Liver (tissue), 9 donors: ENCODE results near the gene WLS. TPM values are rescaled to one million over a fixed set of nuclear protein-coding genes. Genes with fewer than 3 reads are reported as not detected.

ENCODE experiments used
- DNase-seq: peaks from one replicate; pipeline ENCODE4 v3.0.0-alpha.2; 2017; ENCODE audit warnings: low spot score
- H3K27ac ChIP-seq, 2 donors: one replicate each; pipeline ENCODE4 v1.7.0; 2013; ENCODE audit warnings: inconsistent platforms in 2 of 2, low read length in 2 of 2, control low read depth in 1 of 2, low read depth in 1 of 2, mild to moderate bottlenecking in 1 of 2
- H3K27me3 ChIP-seq, 4 donors: one replicate each; pipeline versions ENCODE4 v1.6.1 to v1.7.0; 2013; ENCODE audit warnings: low read length in 3 of 4, inconsistent platforms in 1 of 4, mild to moderate bottlenecking in 1 of 4, moderate library complexity in 1 of 4; ENCODE audit not compliant: control insufficient read depth in 4 of 4, insufficient read depth in 4 of 4
- H3K36me3 ChIP-seq, 4 donors: one replicate each; pipeline versions ENCODE4 v1.6.1 to v1.7.0; 2013; ENCODE audit warnings: low read length in 3 of 4, mild to moderate bottlenecking in 3 of 4, low read depth in 1 of 4, moderate library complexity in 1 of 4; ENCODE audit not compliant: control insufficient read depth in 4 of 4, insufficient read depth in 3 of 4
- H3K4me1 ChIP-seq, 4 donors: one replicate each; pipeline versions ENCODE4 v1.6.1 to v1.7.0; 2013; ENCODE audit warnings: low read length in 3 of 4, mild to moderate bottlenecking in 3 of 4, moderate library complexity in 1 of 4; ENCODE audit not compliant: control insufficient read depth in 4 of 4, insufficient read depth in 4 of 4
- H3K4me3 ChIP-seq, 3 donors: one replicate each; pipeline versions ENCODE4 v1.6.1 to v1.7.0; 2013; ENCODE audit warnings: low read length in 3 of 3, control low read depth in 1 of 3, low read depth in 1 of 3, mild to moderate bottlenecking in 1 of 3
- H3K9ac ChIP-seq, 2 donors: one replicate each; pipeline ENCODE4 v1.7.0; 2013; ENCODE audit warnings: low read length in 2 of 2, mild to moderate bottlenecking in 2 of 2, moderate library complexity in 2 of 2, control low read depth in 1 of 2, low read depth in 1 of 2
- H3K9me3 ChIP-seq, 4 donors: one replicate each; pipeline versions ENCODE4 v1.6.1 to v1.7.0; 2013; ENCODE audit warnings: low read length in 3 of 4; ENCODE audit not compliant: control insufficient read depth in 4 of 4
- ATF3 ChIP-seq: IDR thresholded peaks from 2 replicates; pipeline ENCODE4 v1.6.1; 2016; ENCODE audit warnings: antibody characterized with exemption
- EGR1 ChIP-seq, 2 donors: IDR thresholded peaks; 2 replicates each; pipeline ENCODE4 v1.6.1; 2016 to 2018; ENCODE audit warnings: antibody characterized with exemption in 2 of 2, low read depth in 2 of 2
- FOXA1 ChIP-seq: IDR thresholded peaks from 2 replicates; pipeline ENCODE4 v1.6.1; 2016; ENCODE audit warnings: antibody characterized with exemption
- FOXA2 ChIP-seq: IDR thresholded peaks from 2 replicates; pipeline ENCODE4 v1.6.1; 2016; ENCODE audit warnings: antibody characterized with exemption
- GABPA ChIP-seq, 2 donors: IDR thresholded peaks in 1 of 2; conservative IDR thresholded peaks in 1 of 2; 2 replicates each; pipeline ENCODE4 v1.6.1; 2016; ENCODE audit warnings: antibody characterized with exemption in 2 of 2, mild to moderate bottlenecking in 1 of 2, moderate library complexity in 1 of 2
- HNF4A ChIP-seq, 2 donors: conservative IDR thresholded peaks; 2 replicates each; pipeline ENCODE4 v1.6.1; 2016; ENCODE audit warnings: antibody characterized with exemption in 2 of 2, mild to moderate bottlenecking in 2 of 2
- HNF4G ChIP-seq: IDR thresholded peaks from 2 replicates; pipeline ENCODE4 v1.6.1; 2016; ENCODE audit warnings: antibody characterized with exemption
- JUND ChIP-seq, 2 donors: IDR thresholded peaks; 2 replicates each; pipeline ENCODE4 v1.6.1; 2016; ENCODE audit warnings: antibody characterized with exemption in 2 of 2
- NR2F2 ChIP-seq: IDR thresholded peaks from 2 replicates; pipeline ENCODE4 v1.6.1; 2016; ENCODE audit warnings: antibody characterized with exemption
- RAD21 ChIP-seq, 2 donors: IDR thresholded peaks; 2 replicates each; pipeline ENCODE4 v1.6.1; 2016; ENCODE audit warnings: antibody characterized with exemption in 2 of 2, mild to moderate bottlenecking in 2 of 2
- RXRA ChIP-seq, 2 donors: IDR thresholded peaks; 2 replicates each; pipeline ENCODE4 v1.6.1; 2017 to 2018; ENCODE audit warnings: antibody characterized with exemption in 2 of 2, mild to moderate bottlenecking in 1 of 2
- SP1 ChIP-seq: IDR thresholded peaks from 2 replicates; pipeline ENCODE4 v1.6.1; 2018; ENCODE audit warnings: antibody characterized with exemption, mild to moderate bottlenecking
- TAF1 ChIP-seq: conservative IDR thresholded peaks from 2 replicates; pipeline ENCODE4 v1.6.1; 2016; ENCODE audit warnings: antibody characterized with exemption, mild to moderate bottlenecking
- YY1 ChIP-seq: IDR thresholded peaks from 2 replicates; pipeline ENCODE4 v1.6.1; 2016; ENCODE audit warnings: antibody characterized with exemption, mild to moderate bottlenecking
- WGBS: extraction: QIAGEN DNeasy Blood & Tissue Kit; methylation state at CpG from one replicate; pipeline ENCODE4 v1.1.7; 2013; 5-methylcytosine and 5-hydroxymethylcytosine counted together
- polyA plus RNA-seq, 2 donors: library from polyadenylated mRNA; stranded (reverse) in 1 of 2; unstranded in 1 of 2; fragments of 200-250 nt in 1 of 2; fragments of >200 nt in 1 of 2; fragmentation: Nextera tagmentation in 1 of 2; extraction: Ambion mirVana in 1 of 2; gene quantifications; one replicate each; pipeline versions ENCODE4 v1.2.1 to v1.2.3, GENCODE V29; 2013 to 2015
- total RNA-seq, 2 donors: library from RNA; depleted of rRNA; stranded (reverse); fragments of >200 nt; gene quantifications; one replicate each; pipeline ENCODE4 v1.2.3, GENCODE V29; 2014
- TF ChIP-seq, protein P1 (sequence below): IDR thresholded peaks from 2 replicates; pipeline ENCODE4 v1.6.1; 2016; ENCODE audit warnings: antibody characterized with exemption
- TF ChIP-seq, protein P2 (sequence below): fragments of 150-350 bp; IDR thresholded peaks from 2 replicates; pipeline ENCODE4 v1.5.1; 2017; ENCODE audit warnings: improper control_type of control experiment, low read depth, low read length; ENCODE audit not compliant: missing input control
- TF ChIP-seq, protein P3 (sequence below): IDR thresholded peaks from 2 replicates; pipeline ENCODE4 v1.6.1; 2016; ENCODE audit warnings: antibody characterized with exemption
- TF ChIP-seq, protein P4 (sequence below): IDR thresholded peaks from 2 replicates; pipeline ENCODE4 v1.6.1; 2016; ENCODE audit warnings: antibody characterized with exemption, mild to moderate bottlenecking
- donor health status: healthy.
- donor health status: healthy.
- donor health status: healthy.
- donor health status: healthy.
- donor health status: healthy.

Gene WLS
- total and polyA plus RNA-seq, 4 donors: 3.2 to 12.5 (median 7.7) TPM

- no peak for TF ChIP-seq EGR1 (IDR thresholded peaks at IDR 0.05; ENCODE audit: low read depth in 2 of 2)
- no peak for TF ChIP-seq NR2F2
- TF ChIP-seq FOXA2: peak; percentile 61
- peak; percentile 51 to 75 for TF ChIP-seq RAD21 (IDR thresholded peaks at IDR 0.05)
- TF ChIP-seq RXRA (IDR thresholded peaks at IDR 0.05): peak in 1 of 2 donors; percentile 49
- no peak for TF ChIP-seq HNF4G
- TF ChIP-seq HNF4A (conservative IDR thresholded peaks at IDR 0.05): peak in 1 of 2 donors; percentile 49
- peak in 1 of 2 donors; percentile 42 for TF ChIP-seq JUND (IDR thresholded peaks at IDR 0.05)
- TF ChIP-seq, protein P1, sequence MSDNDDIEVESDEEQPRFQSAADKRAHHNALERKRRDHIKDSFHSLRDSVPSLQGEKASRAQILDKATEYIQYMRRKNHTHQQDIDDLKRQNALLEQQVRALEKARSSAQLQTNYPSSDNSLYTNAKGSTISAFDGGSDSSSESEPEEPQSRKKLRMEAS: no peak
- WGBS: 76% methylated on average over 5 of the region's 5 CpGs
- no peaks in the 10 kb centered on the region for H3K9me3 ChIP-seq
- no peaks in the 10 kb centered on the region for H3K27me3 ChIP-seq
- peaks cover 0 to 7% (median 4%) of the 10 kb centered on the region in 4 donors for H3K4me1 ChIP-seq
- H3K27ac ChIP-seq: no peak overlapping the region
- H3K36me3 ChIP-seq: no peaks in the 10 kb centered on the region
- no peak for DNase-seq
- H3K4me3 ChIP-seq: no peak overlapping the region
- no peak overlapping the region for H3K9ac ChIP-seq
These were observed 15.2 kb downstream of the WLS start for GRCh38 chr1:68217060-68217554.

GRCh38 chr1:68216089-68216772, 16.1 kb downstream of the WLS start:
- Histone ChIP-seq H3K9me3 (no peaks in the 10 kb centered on the region), H3K9ac (no peak overlapping the region), H3K27me3 (no peaks in the 10 kb centered on the region), H3K27ac (no peak overlapping the region), H3K4me1 (peaks cover 0 to 7% (median 4%) of the 10 kb centered on the region in 4 donors), H3K36me3 (no peaks in the 10 kb centered on the region), H3K4me3 (no peak overlapping the region)
- TF ChIP-seq, protein P2, sequence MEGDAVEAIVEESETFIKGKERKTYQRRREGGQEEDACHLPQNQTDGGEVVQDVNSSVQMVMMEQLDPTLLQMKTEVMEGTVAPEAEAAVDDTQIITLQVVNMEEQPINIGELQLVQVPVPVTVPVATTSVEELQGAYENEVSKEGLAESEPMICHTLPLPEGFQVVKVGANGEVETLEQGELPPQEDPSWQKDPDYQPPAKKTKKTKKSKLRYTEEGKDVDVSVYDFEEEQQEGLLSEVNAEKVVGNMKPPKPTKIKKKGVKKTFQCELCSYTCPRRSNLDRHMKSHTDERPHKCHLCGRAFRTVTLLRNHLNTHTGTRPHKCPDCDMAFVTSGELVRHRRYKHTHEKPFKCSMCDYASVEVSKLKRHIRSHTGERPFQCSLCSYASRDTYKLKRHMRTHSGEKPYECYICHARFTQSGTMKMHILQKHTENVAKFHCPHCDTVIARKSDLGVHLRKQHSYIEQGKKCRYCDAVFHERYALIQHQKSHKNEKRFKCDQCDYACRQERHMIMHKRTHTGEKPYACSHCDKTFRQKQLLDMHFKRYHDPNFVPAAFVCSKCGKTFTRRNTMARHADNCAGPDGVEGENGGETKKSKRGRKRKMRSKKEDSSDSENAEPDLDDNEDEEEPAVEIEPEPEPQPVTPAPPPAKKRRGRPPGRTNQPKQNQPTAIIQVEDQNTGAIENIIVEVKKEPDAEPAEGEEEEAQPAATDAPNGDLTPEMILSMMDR: no peak
- TF ChIP-seq EGR1 (IDR thresholded peaks at IDR 0.05; ENCODE audit: low read depth in 2 of 2) (no peak), HNF4G (no peak), NR2F2 (no peak), YY1 (no peak), RAD21 (IDR thresholded peaks at IDR 0.05) (no peak), ATF3 (no peak), JUND (IDR thresholded peaks at IDR 0.05) (no peak), HNF4A (conservative IDR thresholded peaks at IDR 0.05) (no peak), FOXA2 (no peak), FOXA1 (no peak), TAF1 (no peak), RXRA (IDR thresholded peaks at IDR 0.05) (no peak), GABPA (IDR thresholded peaks at IDR 0.05 in 1 of 2, conservative IDR thresholded peaks at IDR 0.05 in 1 of 2) (no peak), SP1 (no peak)
- TF ChIP-seq, protein P3, sequence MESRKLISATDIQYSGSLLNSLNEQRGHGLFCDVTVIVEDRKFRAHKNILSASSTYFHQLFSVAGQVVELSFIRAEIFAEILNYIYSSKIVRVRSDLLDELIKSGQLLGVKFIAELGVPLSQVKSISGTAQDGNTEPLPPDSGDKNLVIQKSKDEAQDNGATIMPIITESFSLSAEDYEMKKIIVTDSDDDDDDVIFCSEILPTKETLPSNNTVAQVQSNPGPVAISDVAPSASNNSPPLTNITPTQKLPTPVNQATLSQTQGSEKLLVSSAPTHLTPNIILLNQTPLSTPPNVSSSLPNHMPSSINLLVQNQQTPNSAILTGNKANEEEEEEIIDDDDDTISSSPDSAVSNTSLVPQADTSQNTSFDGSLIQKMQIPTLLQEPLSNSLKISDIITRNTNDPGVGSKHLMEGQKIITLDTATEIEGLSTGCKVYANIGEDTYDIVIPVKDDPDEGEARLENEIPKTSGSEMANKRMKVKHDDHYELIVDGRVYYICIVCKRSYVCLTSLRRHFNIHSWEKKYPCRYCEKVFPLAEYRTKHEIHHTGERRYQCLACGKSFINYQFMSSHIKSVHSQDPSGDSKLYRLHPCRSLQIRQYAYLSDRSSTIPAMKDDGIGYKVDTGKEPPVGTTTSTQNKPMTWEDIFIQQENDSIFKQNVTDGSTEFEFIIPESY: no peak
- TF ChIP-seq, protein P1: no peak
- TF ChIP-seq, protein P4, sequence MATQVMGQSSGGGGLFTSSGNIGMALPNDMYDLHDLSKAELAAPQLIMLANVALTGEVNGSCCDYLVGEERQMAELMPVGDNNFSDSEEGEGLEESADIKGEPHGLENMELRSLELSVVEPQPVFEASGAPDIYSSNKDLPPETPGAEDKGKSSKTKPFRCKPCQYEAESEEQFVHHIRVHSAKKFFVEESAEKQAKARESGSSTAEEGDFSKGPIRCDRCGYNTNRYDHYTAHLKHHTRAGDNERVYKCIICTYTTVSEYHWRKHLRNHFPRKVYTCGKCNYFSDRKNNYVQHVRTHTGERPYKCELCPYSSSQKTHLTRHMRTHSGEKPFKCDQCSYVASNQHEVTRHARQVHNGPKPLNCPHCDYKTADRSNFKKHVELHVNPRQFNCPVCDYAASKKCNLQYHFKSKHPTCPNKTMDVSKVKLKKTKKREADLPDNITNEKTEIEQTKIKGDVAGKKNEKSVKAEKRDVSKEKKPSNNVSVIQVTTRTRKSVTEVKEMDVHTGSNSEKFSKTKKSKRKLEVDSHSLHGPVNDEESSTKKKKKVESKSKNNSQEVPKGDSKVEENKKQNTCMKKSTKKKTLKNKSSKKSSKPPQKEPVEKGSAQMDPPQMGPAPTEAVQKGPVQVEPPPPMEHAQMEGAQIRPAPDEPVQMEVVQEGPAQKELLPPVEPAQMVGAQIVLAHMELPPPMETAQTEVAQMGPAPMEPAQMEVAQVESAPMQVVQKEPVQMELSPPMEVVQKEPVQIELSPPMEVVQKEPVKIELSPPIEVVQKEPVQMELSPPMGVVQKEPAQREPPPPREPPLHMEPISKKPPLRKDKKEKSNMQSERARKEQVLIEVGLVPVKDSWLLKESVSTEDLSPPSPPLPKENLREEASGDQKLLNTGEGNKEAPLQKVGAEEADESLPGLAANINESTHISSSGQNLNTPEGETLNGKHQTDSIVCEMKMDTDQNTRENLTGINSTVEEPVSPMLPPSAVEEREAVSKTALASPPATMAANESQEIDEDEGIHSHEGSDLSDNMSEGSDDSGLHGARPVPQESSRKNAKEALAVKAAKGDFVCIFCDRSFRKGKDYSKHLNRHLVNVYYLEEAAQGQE: no peak
- no peak for DNase-seq
- WGBS: 79% methylated on average over 2 of the region's 2 CpGs
